Fibroblast of skin of abdomen (primary cell): ENCODE measurements around the gene ARL5A.
A peak's percentile ranks its signal among the peaks of the same experiment; 100 is the strongest.

Experiments used
- DNase-seq: peaks from one replicate; pipeline ENCODE4 v3.0.0-alpha.2; 2013

Gene ARL5A

GRCh38 chr2:151840216-151841046, 12.2 kb upstream of the ARL5A start:
- no peak for DNase-seq

DNA sequence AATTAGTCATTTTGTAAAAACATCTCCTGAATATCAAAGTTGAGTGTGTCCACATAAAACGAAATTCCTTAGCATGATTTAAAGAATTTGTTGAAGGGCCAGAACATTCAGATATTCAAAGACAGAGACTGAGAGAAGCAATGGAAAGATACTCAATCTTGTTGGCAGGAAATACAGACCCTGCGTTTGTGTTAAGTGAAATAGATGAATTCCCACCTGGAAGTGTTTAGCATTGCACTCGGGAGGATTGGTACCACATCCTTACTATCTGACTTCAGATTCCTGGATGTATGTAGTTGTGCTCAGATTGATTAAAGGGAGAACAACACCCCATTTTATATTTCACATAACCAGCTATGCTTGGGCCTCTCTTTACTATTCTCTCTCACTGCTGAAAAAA, 9.7 kb upstream of the ARL5A start:
- DNase-seq = no peak

- no peak for DNase-seq
These were observed 5.8 kb upstream of the ARL5A start for GRCh38 chr2:151833984-151834383.

GRCh38 chr2:151830961-151831360, 2.7 kb upstream of the ARL5A start:
- no peak for DNase-seq

- no peak for DNase-seq
These were observed 686 bp upstream of the ARL5A start for GRCh38 chr2:151828890-151829324.

DNA sequence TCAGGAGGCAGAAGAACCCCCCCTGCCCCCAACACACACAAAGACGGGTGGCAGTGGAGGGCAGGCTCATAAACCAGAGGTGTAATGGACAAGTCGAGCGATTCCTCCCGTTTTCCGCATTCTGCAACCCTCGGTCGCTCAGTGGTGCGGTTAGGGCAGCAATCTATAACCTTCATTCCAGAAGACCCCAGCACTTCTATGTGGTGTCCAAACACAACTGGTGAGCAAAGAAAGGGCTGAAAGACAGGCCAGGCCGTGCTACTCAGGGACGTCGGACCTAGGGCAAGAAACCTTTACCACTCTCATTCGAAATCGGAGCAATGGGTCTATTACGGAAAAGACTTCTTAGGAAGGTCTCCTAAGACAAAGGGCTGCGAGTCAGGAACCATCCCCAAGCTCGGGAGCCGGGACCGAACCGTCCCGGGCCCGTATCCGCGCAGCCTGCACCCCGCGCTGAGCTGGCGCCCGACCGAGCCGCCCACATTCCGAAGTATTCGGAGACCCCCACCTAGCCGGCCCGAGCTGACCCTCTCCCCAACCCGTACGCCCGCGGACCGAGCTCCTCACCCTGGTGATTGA, 568 bp downstream of the ARL5A start:
- DNase-seq = peak; percentile 24

- no peak for DNase-seq
These were observed 1.5 kb downstream of the ARL5A start for GRCh38 chr2:151826737-151827157.

DNA sequence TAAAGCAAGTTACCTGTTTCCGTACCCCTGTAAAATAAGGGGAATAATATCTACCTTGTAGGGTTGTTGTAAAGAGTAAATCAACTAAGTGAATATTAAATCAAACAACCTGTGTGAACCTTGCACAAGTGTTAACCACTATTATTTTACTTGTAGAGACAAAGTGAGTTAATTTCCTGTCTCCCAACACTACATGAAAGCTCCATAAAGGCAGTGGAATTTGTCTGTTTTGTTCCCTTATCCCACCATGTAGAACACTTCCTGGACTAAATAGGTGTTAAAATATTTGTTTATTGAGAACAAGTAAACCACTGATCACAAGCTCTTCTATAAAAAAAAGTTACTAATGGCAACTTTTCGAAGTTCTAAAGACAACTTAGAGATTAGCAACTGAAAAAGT, 3.3 kb downstream of the ARL5A start:
- DNase-seq = no peak

DNA sequence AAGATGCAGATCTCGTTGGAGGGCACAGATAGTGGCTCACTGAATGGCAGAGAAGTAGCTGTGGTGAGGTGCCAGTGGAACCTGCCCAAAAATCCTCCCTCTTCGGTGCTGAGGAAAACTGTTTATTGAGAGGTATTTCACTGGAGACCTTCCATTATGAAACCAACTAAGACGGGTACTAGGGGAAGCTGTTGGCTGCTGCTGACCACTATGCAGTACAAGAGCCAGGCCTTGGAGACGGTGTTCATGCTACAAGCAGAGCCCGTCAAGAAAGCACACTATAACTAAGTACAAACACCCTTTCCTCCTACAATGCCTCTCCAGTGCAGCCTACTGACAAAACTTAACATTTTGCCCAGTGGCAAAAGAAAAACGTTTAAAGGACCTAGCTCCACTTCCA, 4.6 kb downstream of the ARL5A start:
- DNase-seq = no peak

- DNase-seq = no peak
These were observed 8.3 kb downstream of the ARL5A start for GRCh38 chr2:151819920-151820319.

DNA sequence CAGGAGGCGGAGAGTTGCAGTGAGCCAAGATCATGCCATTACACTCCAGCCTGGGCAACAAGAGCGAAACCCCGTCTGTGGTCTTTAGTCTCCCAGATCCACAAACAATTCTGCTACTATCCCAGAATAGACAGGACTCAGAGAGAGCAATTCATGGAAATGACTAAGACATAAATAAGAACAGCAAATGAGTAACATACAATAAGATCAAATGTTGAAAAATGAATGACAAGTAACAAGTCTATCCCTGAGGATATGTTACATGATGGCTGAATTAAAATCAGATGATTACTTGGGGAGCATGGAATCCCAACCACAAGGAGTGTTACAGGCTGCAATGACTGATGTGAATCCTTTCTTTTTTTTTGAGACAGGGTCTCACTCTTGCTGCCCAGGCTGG, 10.3 kb downstream of the ARL5A start:
- DNase-seq = no peak

DNA sequence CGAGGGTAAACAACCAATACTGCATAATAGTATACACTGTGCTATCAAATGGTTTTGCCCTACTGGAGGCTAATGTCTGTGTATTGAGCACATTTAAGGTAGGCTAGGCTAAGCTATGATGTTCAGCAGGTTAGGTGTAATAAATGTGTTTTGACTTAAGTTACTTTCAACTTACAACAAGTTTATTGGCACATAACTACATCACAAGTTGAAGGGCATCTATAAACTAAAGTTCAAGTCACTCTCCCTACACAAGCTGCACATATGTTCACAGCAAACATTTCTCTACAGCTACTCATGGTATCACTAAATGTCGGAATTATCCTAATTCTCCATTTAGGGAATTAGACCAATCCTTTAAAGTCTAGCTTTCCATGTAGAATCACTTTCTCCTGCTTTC, 11.4 kb downstream of the ARL5A start:
- DNase-seq = no peak

- no peak for DNase-seq
These were observed 12.3 kb downstream of the ARL5A start for GRCh38 chr2:151815821-151816489.

GRCh38 chr2:151810489-151810888, 17.7 kb downstream of the ARL5A start:
- no peak for DNase-seq

DNA sequence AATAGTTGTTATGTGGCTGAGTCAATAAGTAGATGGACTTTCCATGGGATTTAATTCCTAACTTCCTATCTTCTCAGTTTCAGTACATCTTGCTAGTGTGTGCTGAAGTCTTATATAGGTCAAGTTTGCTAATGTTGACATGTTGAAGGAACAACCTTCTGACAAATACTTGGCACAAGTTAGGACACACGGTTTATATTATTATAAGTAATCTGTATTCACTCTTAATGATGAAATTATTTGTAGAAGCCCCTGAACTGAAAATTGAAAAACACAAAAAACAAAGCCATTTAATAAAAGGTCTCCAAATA, 19.2 kb downstream of the ARL5A start:
- no peak for DNase-seq

DNA sequence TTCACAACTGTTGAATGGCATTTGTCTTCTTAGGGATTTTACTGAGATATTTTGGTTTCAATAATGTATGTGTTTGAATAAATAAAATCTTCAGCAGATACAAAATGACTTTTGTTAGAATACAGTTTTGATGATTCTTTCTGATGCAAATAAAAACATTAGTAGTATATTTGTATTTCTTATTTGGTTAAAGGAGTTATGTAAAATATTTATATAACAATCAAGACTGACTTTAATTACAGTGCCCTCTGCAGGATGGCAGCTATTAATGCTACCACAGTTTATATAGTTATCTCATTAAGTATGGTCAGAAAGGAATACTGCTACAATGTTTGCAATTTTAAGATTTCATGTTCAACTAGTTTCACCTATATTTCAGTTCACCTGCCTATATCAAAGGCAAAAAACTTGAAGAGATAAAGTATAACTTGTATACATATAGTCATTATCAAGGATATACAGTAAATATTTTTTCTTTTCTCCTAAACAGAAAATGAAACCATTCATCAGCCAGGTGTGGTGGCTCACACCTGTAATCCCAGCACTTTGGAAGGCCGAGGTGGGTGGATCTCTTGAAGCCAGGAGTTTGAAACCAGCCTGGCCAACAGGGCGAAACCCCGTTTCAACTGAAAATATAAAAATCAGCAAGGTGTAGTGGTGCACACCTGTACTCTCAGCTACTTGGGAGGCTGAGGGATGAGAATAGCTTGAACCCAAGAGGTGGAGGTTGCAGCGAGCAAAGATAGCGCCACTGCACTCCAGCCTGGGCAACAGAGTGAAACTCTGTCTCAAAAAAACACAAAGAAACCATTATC, 19.8 kb downstream of the ARL5A start:
- DNase-seq = no peak

DNA sequence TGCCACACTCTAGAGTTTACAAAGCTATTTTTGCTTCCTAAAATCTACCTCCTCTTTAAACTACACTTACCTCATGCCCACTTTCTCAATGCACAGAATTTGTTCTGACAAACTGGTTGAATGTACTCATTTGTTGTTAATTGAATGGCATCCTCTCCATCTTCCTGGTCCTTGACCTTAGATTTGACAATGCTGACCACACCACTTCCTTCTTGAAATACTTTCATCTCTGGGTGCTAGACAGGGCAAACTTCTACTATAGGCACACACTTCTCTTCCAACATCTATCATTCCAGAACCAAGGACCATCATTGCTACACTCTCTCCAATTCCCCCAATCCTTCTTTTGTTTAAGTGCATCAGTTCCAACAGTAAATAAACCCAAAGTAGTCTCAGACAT, 22.3 kb downstream of the ARL5A start:
- no peak for DNase-seq

DNA sequence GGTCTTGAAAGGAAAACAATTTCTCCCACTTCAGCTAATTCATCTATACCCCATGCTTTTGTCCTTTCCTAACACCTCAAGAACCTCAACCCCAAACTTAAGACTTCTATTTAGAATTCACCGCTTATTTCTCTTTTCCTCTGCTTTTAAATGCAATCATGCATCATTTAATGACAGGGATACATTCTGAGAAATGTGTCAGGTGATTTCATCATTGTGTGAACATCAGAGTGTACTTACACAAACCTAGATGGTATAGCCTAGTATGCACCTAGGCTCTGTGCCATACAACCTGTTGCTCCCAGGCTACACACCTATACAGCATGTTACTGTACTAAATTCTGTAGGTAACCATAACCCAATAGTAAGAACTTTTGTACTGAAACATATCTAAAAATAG, 22.9 kb downstream of the ARL5A start:
- no peak for DNase-seq

DNA sequence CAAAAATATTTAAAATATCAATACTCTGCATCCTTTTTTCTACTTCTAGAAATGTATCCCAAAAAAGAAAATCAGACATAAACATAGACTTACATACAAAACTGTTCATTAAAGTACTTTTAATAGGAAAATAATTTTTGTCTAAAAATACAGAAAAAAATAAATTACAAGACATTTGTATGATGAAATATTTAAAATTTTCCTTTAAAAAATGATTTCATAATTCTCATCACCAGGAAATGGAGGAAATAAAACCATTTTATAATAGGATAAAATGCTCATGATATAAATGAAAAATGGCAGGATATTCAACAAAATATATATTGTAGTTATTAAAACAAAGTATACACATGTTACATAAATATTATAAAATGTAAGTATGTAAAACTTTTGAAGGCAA, 24.4 kb downstream of the ARL5A start:
- DNase-seq = no peak

DNA sequence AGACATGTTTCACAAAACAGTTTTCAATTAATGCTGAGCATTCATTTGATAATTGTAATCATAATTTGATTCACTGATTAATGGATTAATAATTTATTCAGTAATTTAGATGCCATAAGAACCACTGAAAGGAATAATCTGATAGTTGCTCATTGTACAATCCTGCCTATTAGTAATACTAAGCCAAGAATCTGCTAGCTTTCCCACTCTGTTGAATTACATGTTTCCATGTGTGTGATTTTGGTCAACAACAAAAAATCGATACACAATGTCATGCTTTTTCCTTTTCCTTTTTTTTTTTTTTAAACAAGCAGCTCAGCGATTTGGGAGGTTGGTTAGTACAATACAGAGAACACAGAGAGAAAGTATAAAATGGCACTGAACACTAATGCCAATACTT, 25.9 kb downstream of the ARL5A start:
- DNase-seq = no peak

- no peak for DNase-seq
These were observed 28.3 kb downstream of the ARL5A start for GRCh38 chr2:151799886-151800292.

GRCh38 chr2:151796774-151797173, 31.4 kb downstream of the ARL5A start:
- DNase-seq = peak; percentile 3

GRCh38 chr2:151795646-151796240, 32.5 kb downstream of the ARL5A start:
- peak; percentile 16 for DNase-seq
